H9 (cell line): ENCODE results near the gene MINAR2. TPM values are rescaled to one million over a fixed set of nuclear protein-coding genes. Genes with fewer than 3 reads are reported as not detected.

Experiments used
- DNase-seq: peaks from one replicate; pipeline ENCODE4 v3.0.0-alpha.2; 2017
- H2AFZ ChIP-seq: one replicate; pipeline ENCODE4 v1.6.1; 2013; ENCODE audit warnings: mild to moderate bottlenecking, low read length, control low read depth, moderate library complexity
- H2AK5ac ChIP-seq: 2 replicates; pipeline ENCODE4 v1.6.1; 2013; ENCODE audit warnings: low read length, control low read depth, mixed read lengths; ENCODE audit not compliant: insufficient read length
- H2BK120ac ChIP-seq: one replicate; pipeline ENCODE4 v1.6.1; 2013; ENCODE audit warnings: low read depth, mild to moderate bottlenecking, low read length, control low read depth, inconsistent platforms; ENCODE audit not compliant: poor library complexity, severe bottlenecking
- H2BK12ac ChIP-seq: 2 replicates; pipeline ENCODE4 v1.6.1; 2013; ENCODE audit warnings: low read length, control low read depth, mixed read lengths, low read depth; ENCODE audit not compliant: insufficient read length
- H2BK15ac ChIP-seq: 2 replicates; pipeline ENCODE4 v1.6.1; 2013; ENCODE audit warnings: low read depth, low read length, control low read depth
- H2BK20ac ChIP-seq: one replicate; pipeline ENCODE4 v1.6.1; 2013; ENCODE audit warnings: low read depth, mild to moderate bottlenecking, low read length, control low read depth, inconsistent platforms; ENCODE audit not compliant: poor library complexity, severe bottlenecking
- H2BK5ac ChIP-seq: 2 replicates; pipeline ENCODE4 v1.6.1; 2013; ENCODE audit warnings: low read length, control low read depth, mixed read lengths; ENCODE audit not compliant: insufficient read length
- H3K14ac ChIP-seq: 2 replicates; pipeline ENCODE4 v1.6.1; 2013; ENCODE audit warnings: low read length, control low read depth; ENCODE audit not compliant: insufficient read depth
- H3K18ac ChIP-seq: 2 replicates; pipeline ENCODE4 v1.6.1; 2013; ENCODE audit warnings: low read depth, mild to moderate bottlenecking, mixed read lengths, low read length, control low read depth; ENCODE audit not compliant: insufficient read length
- H3K23ac ChIP-seq: 2 replicates; pipeline ENCODE4 v1.6.1; 2013; ENCODE audit warnings: low read length, control low read depth, mixed read lengths, low read depth; ENCODE audit not compliant: insufficient read length
- H3K23me2 ChIP-seq: 2 replicates; pipeline ENCODE4 v1.6.1; 2013; ENCODE audit warnings: low read depth, mild to moderate bottlenecking, mixed read lengths, low read length, control low read depth; ENCODE audit not compliant: insufficient read length, poor library complexity, severe bottlenecking
- H3K27ac ChIP-seq: 2 replicates; pipeline ENCODE4 v1.5.1; 2013; ENCODE audit warnings: low read length, control low read depth, mixed read lengths, low read depth; ENCODE audit not compliant: insufficient read length
- H3K27me3 ChIP-seq: 2 replicates; pipeline ENCODE4 v1.6.1; 2013; ENCODE audit warnings: low read length, control low read depth, inconsistent platforms; ENCODE audit not compliant: insufficient read depth
- H3K4ac ChIP-seq: 2 replicates; pipeline ENCODE4 v1.6.1; 2013; ENCODE audit warnings: low read depth, mild to moderate bottlenecking, control low read depth, inconsistent platforms, low read length, moderate library complexity
- H3K4me1 ChIP-seq: 2 replicates; pipeline ENCODE4 v1.6.1; 2013; ENCODE audit warnings: low read length, control low read depth, inconsistent platforms; ENCODE audit not compliant: insufficient read depth
- H3K4me2 ChIP-seq: 2 replicates; pipeline ENCODE4 v1.6.1; 2013; ENCODE audit warnings: low read length, control low read depth, mixed read lengths; ENCODE audit not compliant: insufficient read length, insufficient read depth
- H3K56ac ChIP-seq: 2 replicates; pipeline ENCODE4 v1.6.1; 2013; ENCODE audit warnings: low read depth, mild to moderate bottlenecking, mixed read lengths, low read length, control low read depth; ENCODE audit not compliant: insufficient read length
- H3K79me1 ChIP-seq: 2 replicates; pipeline ENCODE4 v1.6.1; 2013; ENCODE audit warnings: low read depth, mild to moderate bottlenecking, moderate library complexity, low read length, control low read depth, inconsistent platforms; ENCODE audit not compliant: insufficient read depth, poor library complexity, severe bottlenecking
- H3K79me2 ChIP-seq: 2 replicates; pipeline ENCODE4 v1.6.1; 2013; ENCODE audit warnings: low read length, control low read depth, inconsistent platforms; ENCODE audit not compliant: insufficient read depth
- H3K9ac ChIP-seq: 2 replicates; pipeline ENCODE4 v1.6.1; 2013; ENCODE audit warnings: low read length, control low read depth, mixed read lengths; ENCODE audit not compliant: insufficient read length; ENCODE audit errors: extremely low read depth
- H3K9me3 ChIP-seq: one replicate; pipeline ENCODE4 v1.6.1; 2013; ENCODE audit warnings: low read depth, low read length, inconsistent platforms; ENCODE audit not compliant: control insufficient read depth
- H3T11ph ChIP-seq: one replicate; pipeline ENCODE4 v1.6.1; 2013; ENCODE audit warnings: mild to moderate bottlenecking, low read length, control low read depth, inconsistent platforms
- H4K20me1 ChIP-seq: one replicate; pipeline ENCODE4 v1.6.1; 2013; ENCODE audit not compliant: control insufficient read depth, insufficient read length, insufficient read depth
- H4K5ac ChIP-seq: 2 replicates; pipeline ENCODE4 v1.6.1; 2013; ENCODE audit warnings: low read depth, mild to moderate bottlenecking, mixed read lengths, low read length, control low read depth; ENCODE audit not compliant: insufficient read length
- H4K8ac ChIP-seq: replicated peaks from 2 replicates; pipeline ENCODE4 v1.6.1; 2013; ENCODE audit warnings: low read length, control low read depth, mixed read lengths, low read depth; ENCODE audit not compliant: insufficient read length
- H4K91ac ChIP-seq: 2 replicates; pipeline ENCODE4 v1.6.1; 2013; ENCODE audit warnings: low read depth, mild to moderate bottlenecking, moderate library complexity, mixed read lengths, low read length, control low read depth; ENCODE audit not compliant: insufficient read length
- H3K27ac Mint-ChIP-seq, 3 experiments: 2 replicates in 2 of 3; 3 replicates in 1 of 3; pipeline ENCODE4 v1.8.0; 2020 to 2021; ENCODE audit warnings: mixed read lengths in 3 of 3, mild to moderate bottlenecking in 1 of 3, moderate library complexity in 1 of 3
- H3K27me3 Mint-ChIP-seq: 2 replicates; pipeline ENCODE4 v1.8.0; 2021; ENCODE audit warnings: low read depth, mild to moderate bottlenecking, moderate library complexity, mixed read lengths
- H3K36me3 Mint-ChIP-seq, 3 experiments: 2 replicates in 2 of 3; 3 replicates in 1 of 3; pipeline ENCODE4 v1.8.0; 2020 to 2021; ENCODE audit warnings: low read depth in 3 of 3, mixed read lengths in 3 of 3; ENCODE audit not compliant: insufficient read depth in 1 of 3
- H3K4me1 Mint-ChIP-seq, 2 experiments: 2 replicates each; pipeline ENCODE4 v1.8.0; 2020; ENCODE audit warnings: mixed read lengths in 2 of 2
- H3K4me3 Mint-ChIP-seq, 2 experiments: 2 replicates in 1 of 2; 3 replicates in 1 of 2; pipeline ENCODE4 v1.8.0; 2020 to 2021; ENCODE audit warnings: mild to moderate bottlenecking in 2 of 2, mixed read lengths in 2 of 2, moderate library complexity in 1 of 2
- H3K9me3 Mint-ChIP-seq, 2 experiments: 2 replicates in 1 of 2; 3 replicates in 1 of 2; pipeline ENCODE4 v1.8.0; 2020; ENCODE audit warnings: mild to moderate bottlenecking in 2 of 2, mixed read lengths in 2 of 2, moderate library complexity in 1 of 2
- WGBS: extraction: QIAGEN DNeasy Blood & Tissue Kit; methylation state at CpG from one replicate; pipeline ENCODE4 v1.1.7; 2013; ENCODE audit warnings: missing lambda C conversion rate, low lambda C conversion rate, mixed read lengths; ENCODE audit not compliant: insufficient read length; ENCODE audit errors: extremely low coverage; 5-methylcytosine and 5-hydroxymethylcytosine counted together
- total RNA-seq: library from RNA; stranded (reverse); gene quantifications from 2 replicates; pipeline ENCODE4 v1.2.1, GENCODE V29; 2021
- TF ChIP-seq, protein P1 (sequence below): fragments of 200-600 bp; sonication (generic); conservative IDR thresholded peaks from 3 replicates; pipeline ENCODE4 v1.8.0; 2021; ENCODE audit warnings: antibody characterized with exemption, mild to moderate bottlenecking

MINAR2 gene
- total RNA-seq, 1 experiment from 2014 or later, result 0.09 TPM

DNA sequence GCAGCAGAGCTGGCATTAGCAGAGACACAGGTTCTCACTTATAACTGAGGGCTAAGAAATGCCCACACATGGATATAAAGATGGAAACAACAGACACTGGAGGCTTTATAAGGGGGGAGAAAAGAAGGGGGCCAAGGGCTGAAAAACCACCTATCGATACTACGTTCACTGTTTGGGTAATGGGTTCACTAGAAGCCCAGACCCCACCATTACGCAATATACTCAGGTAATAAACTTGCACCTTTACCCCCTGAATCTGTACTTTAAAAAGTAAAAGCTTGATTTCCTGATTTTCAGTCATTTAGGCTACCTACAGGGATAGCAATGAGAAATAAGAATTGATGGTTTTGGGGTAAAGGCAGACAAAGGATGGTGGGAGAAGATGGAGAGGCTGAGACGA, 1.9 kb upstream of the MINAR2 start:
- H3K9me3 Mint-ChIP-seq, result no peaks in the 10 kb centered on the region
- Histone ChIP-seq H3K14ac (no peak overlapping the region), H3K27me3 (no peaks in the 10 kb centered on the region), H4K91ac (no peak overlapping the region), H3K23me2 (no peaks in the 10 kb centered on the region), H4K8ac (no peak overlapping the region), H2AK5ac (no peak overlapping the region), H3K79me2 (no peaks in the 10 kb centered on the region), H2BK5ac (no peak overlapping the region), H3K27ac (no peak overlapping the region), H3T11ph (no peak overlapping the region), H3K18ac (no peak overlapping the region), H3K4me2 (no peak overlapping the region), H2BK12ac (no peak overlapping the region), H2BK120ac (no peak overlapping the region), H2AFZ (no peak overlapping the region), H3K4ac (no peak overlapping the region), H3K9me3 (no peaks in the 10 kb centered on the region), H4K5ac (no peak overlapping the region), H3K56ac (no peak overlapping the region), H2BK20ac (no peak overlapping the region), H2BK15ac (no peak overlapping the region), H3K79me1 (no peaks in the 10 kb centered on the region), H4K20me1 (no peaks in the 10 kb centered on the region), H3K4me1 (peaks cover 6% of the 10 kb centered on the region), H3K23ac (no peak overlapping the region), H3K9ac (no peak overlapping the region)
- no peak overlapping the region for H3K4me3 Mint-ChIP-seq
- no CpG with 5 or more reads among the region's 4 CpGs for WGBS
- TF ChIP-seq, protein P1, sequence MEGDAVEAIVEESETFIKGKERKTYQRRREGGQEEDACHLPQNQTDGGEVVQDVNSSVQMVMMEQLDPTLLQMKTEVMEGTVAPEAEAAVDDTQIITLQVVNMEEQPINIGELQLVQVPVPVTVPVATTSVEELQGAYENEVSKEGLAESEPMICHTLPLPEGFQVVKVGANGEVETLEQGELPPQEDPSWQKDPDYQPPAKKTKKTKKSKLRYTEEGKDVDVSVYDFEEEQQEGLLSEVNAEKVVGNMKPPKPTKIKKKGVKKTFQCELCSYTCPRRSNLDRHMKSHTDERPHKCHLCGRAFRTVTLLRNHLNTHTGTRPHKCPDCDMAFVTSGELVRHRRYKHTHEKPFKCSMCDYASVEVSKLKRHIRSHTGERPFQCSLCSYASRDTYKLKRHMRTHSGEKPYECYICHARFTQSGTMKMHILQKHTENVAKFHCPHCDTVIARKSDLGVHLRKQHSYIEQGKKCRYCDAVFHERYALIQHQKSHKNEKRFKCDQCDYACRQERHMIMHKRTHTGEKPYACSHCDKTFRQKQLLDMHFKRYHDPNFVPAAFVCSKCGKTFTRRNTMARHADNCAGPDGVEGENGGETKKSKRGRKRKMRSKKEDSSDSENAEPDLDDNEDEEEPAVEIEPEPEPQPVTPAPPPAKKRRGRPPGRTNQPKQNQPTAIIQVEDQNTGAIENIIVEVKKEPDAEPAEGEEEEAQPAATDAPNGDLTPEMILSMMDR, result no peak
- H3K27ac Mint-ChIP-seq, result no peak overlapping the region
- H3K27me3 Mint-ChIP-seq, result no peaks in the 10 kb centered on the region
- no peak for DNase-seq
- H3K4me1 Mint-ChIP-seq, result peaks cover 21 to 22% of the 10 kb centered on the region in 2 experiments
- H3K36me3 Mint-ChIP-seq, result no peaks in the 10 kb centered on the region
